ENCODE results near the gene CUL1.

DNA sequence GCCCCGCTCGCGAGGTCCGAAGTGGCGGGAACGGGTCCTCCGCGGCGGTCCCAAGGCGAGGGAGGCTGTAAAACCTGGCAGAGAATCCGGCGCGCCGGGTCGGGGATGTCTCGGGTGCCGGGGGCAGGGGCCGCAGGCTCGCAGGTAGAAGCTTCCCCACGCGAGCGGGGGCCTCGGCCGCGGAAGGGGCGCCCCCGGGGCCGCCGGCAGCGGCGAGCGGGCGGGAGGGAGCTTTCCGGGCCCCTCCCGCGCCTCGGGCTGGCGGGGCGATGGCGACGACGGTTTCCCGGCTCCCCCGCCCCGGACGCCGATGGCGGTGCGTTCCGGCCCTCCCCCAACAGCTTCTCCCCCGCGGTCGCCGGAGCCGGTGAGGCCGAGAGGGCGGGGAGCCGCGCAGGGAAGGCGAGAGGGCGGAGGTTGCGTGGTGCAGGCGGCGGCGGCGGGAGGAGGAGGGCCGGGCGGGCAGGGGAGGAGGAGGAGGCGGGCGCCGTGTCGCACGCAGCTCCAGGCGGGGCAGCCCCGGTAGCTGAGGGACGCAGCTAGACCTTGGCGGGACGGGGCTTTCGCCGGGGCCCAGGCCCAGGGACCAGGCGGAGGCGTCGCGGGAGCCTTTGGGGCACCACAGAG, at the start of gene CUL1:
- TF ChIP-seq, protein P1, sequence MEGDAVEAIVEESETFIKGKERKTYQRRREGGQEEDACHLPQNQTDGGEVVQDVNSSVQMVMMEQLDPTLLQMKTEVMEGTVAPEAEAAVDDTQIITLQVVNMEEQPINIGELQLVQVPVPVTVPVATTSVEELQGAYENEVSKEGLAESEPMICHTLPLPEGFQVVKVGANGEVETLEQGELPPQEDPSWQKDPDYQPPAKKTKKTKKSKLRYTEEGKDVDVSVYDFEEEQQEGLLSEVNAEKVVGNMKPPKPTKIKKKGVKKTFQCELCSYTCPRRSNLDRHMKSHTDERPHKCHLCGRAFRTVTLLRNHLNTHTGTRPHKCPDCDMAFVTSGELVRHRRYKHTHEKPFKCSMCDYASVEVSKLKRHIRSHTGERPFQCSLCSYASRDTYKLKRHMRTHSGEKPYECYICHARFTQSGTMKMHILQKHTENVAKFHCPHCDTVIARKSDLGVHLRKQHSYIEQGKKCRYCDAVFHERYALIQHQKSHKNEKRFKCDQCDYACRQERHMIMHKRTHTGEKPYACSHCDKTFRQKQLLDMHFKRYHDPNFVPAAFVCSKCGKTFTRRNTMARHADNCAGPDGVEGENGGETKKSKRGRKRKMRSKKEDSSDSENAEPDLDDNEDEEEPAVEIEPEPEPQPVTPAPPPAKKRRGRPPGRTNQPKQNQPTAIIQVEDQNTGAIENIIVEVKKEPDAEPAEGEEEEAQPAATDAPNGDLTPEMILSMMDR (IDR thresholded peaks at IDR 0.05) = no peak
- TF ChIP-seq POLR2A (IDR thresholded peaks at IDR 0.05) (peak; percentile 80 to 85), POLR2AphosphoS5 (IDR thresholded peaks at IDR 0.05) (peak; percentile 87), EP300 (IDR thresholded peaks at IDR 0.05) (no peak)

All from gastroesophageal sphincter (tissue), 3 donors.